ENCODE results near the gene MSI2. TPM values are rescaled to one million over a fixed set of nuclear protein-coding genes. Genes with fewer than 3 reads are reported as not detected.

MSI2 gene
- total and polyA plus RNA-seq, 9 of the 15 experiments (the other 6 are each of a cell fraction or from before 2014, with no cell fraction given) = 4.6 to 61.8 (median 42.4) TPM

DNA sequence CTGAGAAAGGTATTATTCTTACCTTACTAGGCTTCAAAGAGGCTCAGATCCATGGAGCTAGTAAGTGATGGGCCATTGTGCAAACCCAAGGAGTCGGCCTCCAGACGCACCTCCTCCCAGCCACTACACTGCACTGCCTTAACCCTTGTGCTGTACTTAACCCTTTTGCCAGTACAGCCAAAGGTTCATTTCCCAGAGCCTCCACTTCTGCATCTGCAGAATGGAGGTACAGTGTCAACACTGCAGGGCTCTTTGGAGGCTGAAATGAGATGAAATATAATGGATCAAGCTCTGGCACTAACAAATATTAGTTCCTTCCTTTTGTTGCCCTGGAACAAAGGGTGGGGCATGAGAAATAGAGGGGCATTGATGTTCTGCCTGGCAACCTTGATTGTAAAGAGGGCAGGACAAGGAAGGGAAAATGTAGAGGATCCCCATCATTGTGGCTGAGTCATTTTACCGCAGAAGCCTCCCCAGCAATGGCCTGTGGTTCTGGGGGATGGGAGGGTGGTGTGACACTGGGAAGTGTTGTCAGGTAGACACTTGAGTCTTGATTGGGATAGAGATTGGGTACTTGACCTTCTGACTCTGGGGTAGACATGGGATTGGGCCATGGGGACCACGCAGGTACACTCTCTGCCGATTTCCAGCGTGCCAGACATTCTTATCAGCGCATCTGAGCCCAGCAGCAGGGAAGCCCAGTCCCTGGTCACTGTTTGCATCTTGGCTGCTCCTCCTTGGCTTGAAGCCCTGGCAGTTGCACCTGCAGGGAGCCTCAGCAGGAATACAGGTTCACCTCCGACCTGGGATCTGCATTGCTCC is 84.0 kb downstream of the MSI2 start (continued):
- TF ChIP-seq, protein P1, sequence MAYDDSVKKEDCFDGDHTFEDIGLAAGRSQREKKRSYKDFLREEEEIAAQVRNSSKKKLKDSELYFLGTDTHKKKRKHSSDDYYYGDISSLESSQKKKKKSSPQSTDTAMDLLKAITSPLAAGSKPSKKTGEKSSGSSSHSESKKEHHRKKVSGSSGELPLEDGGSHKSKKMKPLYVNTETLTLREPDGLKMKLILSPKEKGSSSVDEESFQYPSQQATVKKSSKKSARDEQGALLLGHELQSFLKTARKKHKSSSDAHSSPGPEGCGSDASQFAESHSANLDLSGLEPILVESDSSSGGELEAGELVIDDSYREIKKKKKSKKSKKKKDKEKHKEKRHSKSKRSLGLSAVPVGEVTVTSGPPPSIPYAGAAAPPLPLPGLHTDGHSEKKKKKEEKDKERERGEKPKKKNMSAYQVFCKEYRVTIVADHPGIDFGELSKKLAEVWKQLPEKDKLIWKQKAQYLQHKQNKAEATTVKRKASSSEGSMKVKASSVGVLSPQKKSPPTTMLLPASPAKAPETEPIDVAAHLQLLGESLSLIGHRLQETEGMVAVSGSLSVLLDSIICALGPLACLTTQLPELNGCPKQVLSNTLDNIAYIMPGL (CRISPR knock-in tag; IDR thresholded peaks at IDR 0.05) = no peak
- no peak for TF ChIP-seq EWSR1 (IDR thresholded peaks at IDR 0.05; ENCODE audit: borderline replicate concordance, low read depth, partially characterized antibody)
- no peak for TF ChIP-seq ILK (tag; IDR thresholded peaks at IDR 0.05; ENCODE audit: borderline replicate concordance, low read depth)
- TF ChIP-seq, protein P2, sequence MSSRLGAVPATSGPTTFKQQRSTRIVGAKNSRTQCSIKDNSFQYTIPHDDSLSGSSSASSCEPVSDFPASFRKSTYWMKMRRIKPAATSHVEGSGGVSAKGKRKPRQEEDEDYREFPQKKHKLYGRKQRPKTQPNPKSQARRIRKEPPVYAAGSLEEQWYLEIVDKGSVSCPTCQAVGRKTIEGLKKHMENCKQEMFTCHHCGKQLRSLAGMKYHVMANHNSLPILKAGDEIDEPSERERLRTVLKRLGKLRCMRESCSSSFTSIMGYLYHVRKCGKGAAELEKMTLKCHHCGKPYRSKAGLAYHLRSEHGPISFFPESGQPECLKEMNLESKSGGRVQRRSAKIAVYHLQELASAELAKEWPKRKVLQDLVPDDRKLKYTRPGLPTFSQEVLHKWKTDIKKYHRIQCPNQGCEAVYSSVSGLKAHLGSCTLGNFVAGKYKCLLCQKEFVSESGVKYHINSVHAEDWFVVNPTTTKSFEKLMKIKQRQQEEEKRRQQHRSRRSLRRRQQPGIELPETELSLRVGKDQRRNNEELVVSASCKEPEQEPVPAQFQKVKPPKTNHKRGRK (tag; IDR thresholded peaks at IDR 0.05) = no peak
- TF ChIP-seq PCBP2 (IDR thresholded peaks at IDR 0.05; ENCODE audit: low read depth, low read length, poor library complexity, severe bottlenecking) = no peak
- no peak for TF ChIP-seq POU5F1 (IDR thresholded peaks at IDR 0.05; ENCODE audit: borderline replicate concordance, low read depth, low read length, partially characterized antibody)
- TF ChIP-seq, protein P3, sequence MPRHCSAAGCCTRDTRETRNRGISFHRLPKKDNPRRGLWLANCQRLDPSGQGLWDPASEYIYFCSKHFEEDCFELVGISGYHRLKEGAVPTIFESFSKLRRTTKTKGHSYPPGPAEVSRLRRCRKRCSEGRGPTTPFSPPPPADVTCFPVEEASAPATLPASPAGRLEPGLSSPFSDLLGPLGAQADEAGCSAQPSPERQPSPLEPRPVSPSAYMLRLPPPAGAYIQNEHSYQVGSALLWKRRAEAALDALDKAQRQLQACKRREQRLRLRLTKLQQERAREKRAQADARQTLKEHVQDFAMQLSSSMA (CRISPR knock-in tag; IDR thresholded peaks at IDR 0.05) = no peak
- no peak for TF ChIP-seq YBX1 (IDR thresholded peaks at IDR 0.05)
- TF ChIP-seq BDP1 (IDR thresholded peaks at IDR 0.05; ENCODE audit: insufficient read depth, insufficient read length) = no peak
- no peak for TF ChIP-seq ETS2 (tag; IDR thresholded peaks at IDR 0.05; ENCODE audit: borderline replicate concordance, poor library complexity, severe bottlenecking)
- no peak for TF ChIP-seq GABPA (tag; conservative IDR thresholded peaks at IDR 0.05; ENCODE audit: low read depth)
- no peak for TF ChIP-seq HOXB6 (CRISPR knock-in tag; IDR thresholded peaks at IDR 0.05; ENCODE audit: borderline replicate concordance)
- no peak for TF ChIP-seq IRF2 (CRISPR knock-in tag; IDR thresholded peaks at IDR 0.05)
- TF ChIP-seq, protein P4, sequence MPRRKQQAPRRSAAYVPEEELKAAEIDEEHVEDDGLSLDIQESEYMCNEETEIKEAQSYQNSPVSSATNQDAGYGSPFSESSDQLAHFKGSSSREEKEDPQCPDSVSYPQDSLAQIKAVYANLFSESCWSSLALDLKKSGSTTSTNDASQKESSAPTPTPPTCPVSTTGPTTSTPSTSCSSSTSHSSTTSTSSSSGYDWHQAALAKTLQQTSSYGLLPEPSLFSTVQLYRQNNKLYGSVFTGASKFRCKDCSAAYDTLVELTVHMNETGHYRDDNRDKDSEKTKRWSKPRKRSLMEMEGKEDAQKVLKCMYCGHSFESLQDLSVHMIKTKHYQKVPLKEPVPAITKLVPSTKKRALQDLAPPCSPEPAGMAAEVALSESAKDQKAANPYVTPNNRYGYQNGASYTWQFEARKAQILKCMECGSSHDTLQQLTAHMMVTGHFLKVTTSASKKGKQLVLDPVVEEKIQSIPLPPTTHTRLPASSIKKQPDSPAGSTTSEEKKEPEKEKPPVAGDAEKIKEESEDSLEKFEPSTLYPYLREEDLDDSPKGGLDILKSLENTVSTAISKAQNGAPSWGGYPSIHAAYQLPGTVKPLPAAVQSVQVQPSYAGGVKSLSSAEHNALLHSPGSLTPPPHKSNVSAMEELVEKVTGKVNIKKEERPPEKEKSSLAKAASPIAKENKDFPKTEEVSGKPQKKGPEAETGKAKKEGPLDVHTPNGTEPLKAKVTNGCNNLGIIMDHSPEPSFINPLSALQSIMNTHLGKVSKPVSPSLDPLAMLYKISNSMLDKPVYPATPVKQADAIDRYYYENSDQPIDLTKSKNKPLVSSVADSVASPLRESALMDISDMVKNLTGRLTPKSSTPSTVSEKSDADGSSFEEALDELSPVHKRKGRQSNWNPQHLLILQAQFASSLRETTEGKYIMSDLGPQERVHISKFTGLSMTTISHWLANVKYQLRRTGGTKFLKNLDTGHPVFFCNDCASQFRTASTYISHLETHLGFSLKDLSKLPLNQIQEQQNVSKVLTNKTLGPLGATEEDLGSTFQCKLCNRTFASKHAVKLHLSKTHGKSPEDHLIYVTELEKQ (CRISPR knock-in tag; IDR thresholded peaks at IDR 0.05) = no peak
- TF ChIP-seq, protein P5, sequence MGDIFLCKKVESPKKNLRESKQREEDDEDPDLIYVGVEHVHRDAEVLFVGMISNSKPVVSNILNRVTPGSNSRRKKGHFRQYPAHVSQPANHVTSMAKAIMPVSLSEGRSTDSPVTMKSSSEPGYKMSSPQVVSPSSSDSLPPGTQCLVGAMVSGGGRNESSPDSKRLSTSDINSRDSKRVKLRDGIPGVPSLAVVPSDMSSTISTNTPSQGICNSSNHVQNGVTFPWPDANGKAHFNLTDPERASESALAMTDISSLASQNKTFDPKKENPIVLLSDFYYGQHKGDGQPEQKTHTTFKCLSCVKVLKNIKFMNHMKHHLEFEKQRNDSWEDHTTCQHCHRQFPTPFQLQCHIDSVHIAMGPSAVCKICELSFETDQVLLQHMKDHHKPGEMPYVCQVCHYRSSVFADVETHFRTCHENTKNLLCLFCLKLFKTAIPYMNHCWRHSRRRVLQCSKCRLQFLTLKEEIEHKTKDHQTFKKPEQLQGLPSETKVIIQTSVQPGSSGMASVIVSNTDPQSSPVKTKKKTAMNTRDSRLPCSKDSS (IDR thresholded peaks at IDR 0.05; ENCODE audit: low read depth, partially characterized antibody) = no peak

Data from K562 (cell line).